Measurements from ENCODE around the gene IL9R.
"Not testable (repeated sequence)": the region's sequence is repeated elsewhere in the genome, so short reads cannot be mapped to it uniquely, and the experiment has no call there.

IL9R gene

GRCh38 chrX:155997436-155997835 lies at the start of gene IL9R:
IL9R (plus strand) TSS chrX:155997696; CDS start chrX:155997760, 64 bp downstream.
- DNase-seq (ENCODE audit: low spot score), result no peak

- DNase-seq (ENCODE audit: low spot score), result peak; percentile 28
Observed at GRCh38 chrX:155949098-155949497, 48.4 kb upstream of the IL9R start.

- no peak for DNase-seq (ENCODE audit: low spot score)
Observed at GRCh38 chrX:155951237-155951789, 46.2 kb upstream of the IL9R start.

- no peak for DNase-seq (ENCODE audit: low spot score)
Observed at GRCh38 chrX:155953055-155953454, 44.4 kb upstream of the IL9R start.

- DNase-seq (ENCODE audit: low spot score), result no peak
Observed at GRCh38 chrX:155954793-155955192, 42.7 kb upstream of the IL9R start.

GRCh38 chrX:155956099-155956498 lies 41.4 kb upstream of the IL9R start:
- DNase-seq (ENCODE audit: low spot score), result no peak

- DNase-seq (ENCODE audit: low spot score), result no peak
Observed at GRCh38 chrX:155956649-155957048, 40.8 kb upstream of the IL9R start.

- no peak for DNase-seq (ENCODE audit: low spot score)
Observed at GRCh38 chrX:155957843-155958242, 39.7 kb upstream of the IL9R start.

- DNase-seq (ENCODE audit: low spot score), result no peak
Observed at GRCh38 chrX:155959018-155959587, 38.4 kb upstream of the IL9R start.

- DNase-seq (ENCODE audit: low spot score), result no peak
Observed at GRCh38 chrX:155962906-155963305, 34.6 kb upstream of the IL9R start.

GRCh38 chrX:155966876-155967275 lies 30.6 kb upstream of the IL9R start:
- peak; percentile 16 for DNase-seq (ENCODE audit: low spot score)

- DNase-seq (ENCODE audit: low spot score), result no peak
Observed at GRCh38 chrX:155967653-155968325, 29.7 kb upstream of the IL9R start.

- no peak for DNase-seq (ENCODE audit: low spot score)
Observed at GRCh38 chrX:155968326-155968661, 29.2 kb upstream of the IL9R start.

GRCh38 chrX:155968791-155969190 lies 28.7 kb upstream of the IL9R start:
- no peak for DNase-seq (ENCODE audit: low spot score)

- not testable (repeated sequence) for DNase-seq (ENCODE audit: low spot score)
Observed at GRCh38 chrX:155971658-155972057, 25.8 kb upstream of the IL9R start.

- not testable (repeated sequence) for DNase-seq (ENCODE audit: low spot score)
Observed at GRCh38 chrX:155972241-155972640, 25.3 kb upstream of the IL9R start.

GRCh38 chrX:155983326-155983725 lies 14.2 kb upstream of the IL9R start:
- DNase-seq (ENCODE audit: low spot score), result no peak

GRCh38 chrX:155985208-155985607 lies 12.3 kb upstream of the IL9R start:
- no peak for DNase-seq (ENCODE audit: low spot score)

GRCh38 chrX:155986995-155987394 lies 10.5 kb upstream of the IL9R start:
- not testable (repeated sequence) for DNase-seq (ENCODE audit: low spot score)

GRCh38 chrX:155988859-155989258 lies 8.6 kb upstream of the IL9R start:
- no peak for DNase-seq (ENCODE audit: low spot score)

- DNase-seq (ENCODE audit: low spot score), result no peak
Observed at GRCh38 chrX:155993421-155993820, 4.1 kb upstream of the IL9R start.

GRCh38 chrX:155995321-155995875 lies 2.1 kb upstream of the IL9R start:
- DNase-seq (ENCODE audit: low spot score), result no peak

- no peak for DNase-seq (ENCODE audit: low spot score)
Observed at GRCh38 chrX:155998116-155998515, 620 bp downstream of the IL9R start.
